Ecto neural progenitor cell (in vitro differentiated cells): Measurements from ENCODE around the gene IRGQ.
"Not testable (repeated sequence)": the region's sequence is repeated elsewhere in the genome, so short reads cannot be mapped to it uniquely, and the experiment has no call there.

ENCODE experiments used
- DNase-seq: peaks from one replicate; pipeline ENCODE4 v3.0.0-alpha.2; 2018; ENCODE audit warnings: low spot score

IRGQ gene

GRCh38 chr19:43595999-43596841 is at the start of gene IRGQ, which contains the start of gene ZNF576:
Gene IRGQ, minus strand, starts transcription at chr19:43596134. Its CDS starts 796 bp downstream, at chr19:43595338.
Gene ZNF576, plus strand, starts transcription at chr19:43596595. Its CDS starts 514 bp downstream, at chr19:43597109.
- DNase-seq: peak; percentile 100

- no peak for DNase-seq
These were observed 48.2 kb upstream of the IRGQ start for GRCh38 chr19:43644181-43644580.

- DNase-seq: no peak
These were observed 47.4 kb upstream of the IRGQ start for GRCh38 chr19:43643326-43643725.

GRCh38 chr19:43642531-43642930 is 46.6 kb upstream of the IRGQ start:
- DNase-seq: no peak

GRCh38 chr19:43641333-43641732 is 45.4 kb upstream of the IRGQ start:
- DNase-seq: no peak

- DNase-seq: no peak
These were observed 44.5 kb upstream of the IRGQ start for GRCh38 chr19:43640424-43640757.

GRCh38 chr19:43639519-43640423 is 43.8 kb upstream of the IRGQ start, which contains the start of gene CADM4:
Gene CADM4, minus strand, starts transcription at chr19:43639850. Its CDS starts 60 bp downstream, at chr19:43639790.
- peak; percentile 74 for DNase-seq

GRCh38 chr19:43638995-43639518 is 43.1 kb upstream of the IRGQ start:
- DNase-seq: no peak

- DNase-seq: no peak
These were observed 42.5 kb upstream of the IRGQ start for GRCh38 chr19:43638214-43638994.

GRCh38 chr19:43636121-43636683 is 40.3 kb upstream of the IRGQ start:
- DNase-seq: peak; percentile 55

GRCh38 chr19:43635561-43635940 is 39.6 kb upstream of the IRGQ start:
- not testable (repeated sequence) for DNase-seq

- DNase-seq: peak; percentile 77
These were observed 39.1 kb upstream of the IRGQ start for GRCh38 chr19:43634872-43635560.

GRCh38 chr19:43634506-43634871 is 38.6 kb upstream of the IRGQ start:
- no peak for DNase-seq

- no peak for DNase-seq
These were observed 38.1 kb upstream of the IRGQ start for GRCh38 chr19:43634068-43634467.

GRCh38 chr19:43633520-43633919 is 37.6 kb upstream of the IRGQ start:
- DNase-seq: no peak

GRCh38 chr19:43631491-43631890 is 35.6 kb upstream of the IRGQ start:
- DNase-seq: no peak

GRCh38 chr19:43628646-43629326 is 32.9 kb upstream of the IRGQ start:
- no peak for DNase-seq

- DNase-seq: no peak
These were observed 30.9 kb upstream of the IRGQ start for GRCh38 chr19:43626838-43627237.

- DNase-seq: peak; percentile 66
These were observed 30.1 kb upstream of the IRGQ start for GRCh38 chr19:43625918-43626579.

- peak; percentile 86 for DNase-seq
These were observed 29.0 kb upstream of the IRGQ start for GRCh38 chr19:43624933-43625332.
